Subcutaneous adipose tissue (tissue), 4 donors: ENCODE measurements around the gene ELMOD2. TPM values are rescaled to one million over a fixed set of nuclear protein-coding genes. Genes with fewer than 3 reads are reported as not detected.

Experiments used
- total RNA-seq, 4 donors: library from RNA; depleted of rRNA; stranded (reverse); fragments of >200 nt; gene quantifications; one replicate each; pipeline ENCODE4 v1.1.0, GENCODE V29; 2016
- TF ChIP-seq, protein P1 (sequence below): fragments of 450-650 bp; IDR thresholded peaks from one replicate; pipeline ENCODE4 v1.5.1; 2016; ENCODE audit warnings: low read depth, mild to moderate bottlenecking, control low read depth, antibody characterized with exemption, moderate library complexity

ELMOD2 gene
- total RNA-seq, 4 donors from 2014 or later, result 17.0 to 26.6 (median 22.6) TPM

DNA sequence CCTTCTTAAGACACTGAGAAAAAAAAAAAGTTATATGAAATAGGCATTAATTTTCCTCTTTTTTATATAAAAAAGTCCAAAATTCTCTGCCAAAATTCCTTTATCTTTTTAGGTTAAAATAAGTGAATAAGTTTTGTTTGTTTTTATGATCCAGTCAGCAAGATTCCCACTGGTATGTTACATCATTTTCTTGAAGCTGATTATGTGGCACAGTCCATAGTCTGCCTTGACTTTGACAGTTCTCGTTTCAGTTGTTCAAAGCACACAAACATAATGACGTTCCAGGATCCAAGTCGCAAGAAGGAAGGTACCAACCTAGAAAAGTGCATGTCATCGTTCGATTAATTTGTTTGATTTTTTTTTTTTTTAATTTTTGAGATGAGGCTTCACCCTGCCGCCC is 35.7 kb downstream of the ELMOD2 start:
- TF ChIP-seq, protein P1, sequence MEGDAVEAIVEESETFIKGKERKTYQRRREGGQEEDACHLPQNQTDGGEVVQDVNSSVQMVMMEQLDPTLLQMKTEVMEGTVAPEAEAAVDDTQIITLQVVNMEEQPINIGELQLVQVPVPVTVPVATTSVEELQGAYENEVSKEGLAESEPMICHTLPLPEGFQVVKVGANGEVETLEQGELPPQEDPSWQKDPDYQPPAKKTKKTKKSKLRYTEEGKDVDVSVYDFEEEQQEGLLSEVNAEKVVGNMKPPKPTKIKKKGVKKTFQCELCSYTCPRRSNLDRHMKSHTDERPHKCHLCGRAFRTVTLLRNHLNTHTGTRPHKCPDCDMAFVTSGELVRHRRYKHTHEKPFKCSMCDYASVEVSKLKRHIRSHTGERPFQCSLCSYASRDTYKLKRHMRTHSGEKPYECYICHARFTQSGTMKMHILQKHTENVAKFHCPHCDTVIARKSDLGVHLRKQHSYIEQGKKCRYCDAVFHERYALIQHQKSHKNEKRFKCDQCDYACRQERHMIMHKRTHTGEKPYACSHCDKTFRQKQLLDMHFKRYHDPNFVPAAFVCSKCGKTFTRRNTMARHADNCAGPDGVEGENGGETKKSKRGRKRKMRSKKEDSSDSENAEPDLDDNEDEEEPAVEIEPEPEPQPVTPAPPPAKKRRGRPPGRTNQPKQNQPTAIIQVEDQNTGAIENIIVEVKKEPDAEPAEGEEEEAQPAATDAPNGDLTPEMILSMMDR, result no peak

DNA sequence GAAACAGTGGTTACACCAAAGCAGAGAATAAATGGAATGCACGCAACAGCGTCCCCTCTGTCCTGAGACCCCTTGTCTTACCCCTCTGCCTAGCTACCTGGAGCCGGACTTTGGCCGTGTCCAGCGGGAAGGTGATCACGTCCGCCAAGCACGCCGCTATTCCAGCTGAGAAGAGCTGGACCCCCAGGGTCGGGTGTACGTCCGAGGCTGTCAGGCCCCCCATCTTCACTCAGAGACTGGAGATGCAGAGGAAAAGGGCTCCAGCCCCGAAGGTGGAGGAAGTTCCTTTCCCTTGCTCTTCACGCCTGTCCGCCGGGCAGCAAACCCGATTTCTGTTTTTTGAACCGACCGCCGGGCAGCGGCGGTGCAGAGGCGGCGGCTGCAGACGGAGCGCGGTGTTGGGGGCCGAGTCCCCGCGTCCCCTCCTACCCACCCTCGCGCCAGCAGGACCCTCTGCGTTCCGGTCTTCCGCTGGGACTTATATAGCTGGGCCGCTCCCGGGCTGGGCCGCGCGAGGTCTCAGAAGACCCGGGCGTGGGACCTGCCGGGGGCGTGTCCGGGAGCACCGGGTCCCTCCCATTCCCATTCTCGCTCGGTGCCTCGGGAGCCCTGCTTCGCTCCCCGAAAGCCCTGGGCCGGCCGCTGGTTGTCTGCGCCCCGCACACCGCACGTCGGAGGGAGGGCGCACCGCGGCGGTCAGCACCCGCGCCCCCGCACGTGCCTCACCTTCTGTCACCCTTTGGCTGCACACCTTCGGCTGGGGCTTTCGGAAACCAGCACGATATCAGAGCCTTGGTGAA is 44.7 kb downstream of the ELMOD2 start, which contains the start of gene UCP1:
Gene UCP1 (minus strand): TSS at position 455 of the 800 bp plus-strand sequence. CDS start 232 bp downstream, at position 223.
- TF ChIP-seq, protein P1, result no peak

DNA sequence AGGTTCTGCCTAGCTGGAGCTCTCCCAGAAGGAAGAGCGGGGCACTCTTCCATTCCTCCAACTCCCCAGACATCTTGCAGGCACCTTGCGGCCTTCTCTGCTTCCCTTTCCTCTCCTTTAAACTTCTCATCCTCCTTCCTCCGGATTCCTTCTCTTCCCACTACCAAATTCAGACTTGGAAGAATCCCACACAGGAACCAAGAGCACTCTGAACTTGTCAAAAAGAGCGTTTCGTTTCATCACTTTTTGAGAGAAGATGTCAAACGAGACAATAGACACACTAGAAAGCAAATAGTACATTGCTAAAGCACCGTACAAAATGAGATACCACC is 45.3 kb downstream of the ELMOD2 start:
- TF ChIP-seq, protein P1, result no peak

DNA sequence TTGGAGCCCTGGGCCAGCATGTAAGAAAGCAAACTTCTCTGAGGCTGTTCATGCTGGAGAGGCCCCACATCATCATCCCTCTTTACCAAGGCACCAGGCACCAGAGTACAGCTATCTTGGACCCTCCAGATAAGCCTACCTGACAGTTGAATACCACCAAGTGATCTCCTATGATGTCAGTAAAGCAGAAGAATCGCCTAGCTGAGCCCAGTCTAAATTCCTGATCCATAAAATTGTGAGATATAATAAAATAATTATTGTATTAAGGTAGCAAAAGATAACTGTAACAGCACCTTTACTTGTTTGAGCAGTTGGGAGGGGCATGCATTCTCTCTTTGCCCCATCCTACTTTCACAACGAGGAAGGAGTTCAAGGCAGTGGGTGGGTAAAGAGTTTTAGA is 47.7 kb downstream of the ELMOD2 start:
- TF ChIP-seq, protein P1, result no peak

DNA sequence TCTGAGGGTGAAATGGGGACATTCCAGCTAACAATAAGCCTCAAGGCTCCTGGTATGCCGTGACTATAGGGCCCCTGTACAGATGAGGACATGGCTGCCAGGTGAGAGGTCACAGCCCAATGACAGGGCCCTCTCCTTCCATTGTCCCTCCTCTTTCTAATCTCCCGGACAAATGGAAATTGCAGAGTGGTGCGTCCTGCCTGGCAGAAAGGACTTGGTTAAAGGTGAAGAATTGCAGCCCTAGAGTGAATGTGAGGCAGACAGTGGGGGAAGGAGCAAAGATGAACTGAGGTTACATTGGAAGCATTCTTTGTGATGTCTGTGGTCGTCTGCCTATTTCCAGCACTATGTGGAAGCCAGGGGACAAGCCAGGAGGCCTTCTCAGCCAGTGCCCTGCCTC is 51.5 kb downstream of the ELMOD2 start:
- TF ChIP-seq, protein P1, result no peak

DNA sequence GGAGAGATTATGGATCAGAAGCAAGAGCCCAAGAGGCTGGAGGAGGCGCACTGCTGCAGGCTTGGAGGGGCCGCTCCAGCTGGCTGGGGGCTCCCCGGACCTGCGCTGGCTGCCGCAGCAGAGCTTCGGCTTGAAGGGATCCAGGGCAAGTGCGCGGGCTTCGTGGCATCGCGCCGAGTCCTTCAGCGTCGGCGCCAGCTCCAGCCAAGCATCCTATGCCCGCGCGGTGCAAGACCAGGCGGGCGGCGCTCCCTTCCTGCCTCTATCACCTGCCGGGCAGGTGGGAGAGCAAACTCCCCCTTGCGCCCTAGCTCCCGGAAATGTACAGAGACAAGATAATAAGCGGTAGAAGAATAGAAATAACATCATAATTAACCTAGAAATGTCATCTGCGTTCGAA is 55.3 kb downstream of the ELMOD2 start:
- TF ChIP-seq, protein P1, result no peak

DNA sequence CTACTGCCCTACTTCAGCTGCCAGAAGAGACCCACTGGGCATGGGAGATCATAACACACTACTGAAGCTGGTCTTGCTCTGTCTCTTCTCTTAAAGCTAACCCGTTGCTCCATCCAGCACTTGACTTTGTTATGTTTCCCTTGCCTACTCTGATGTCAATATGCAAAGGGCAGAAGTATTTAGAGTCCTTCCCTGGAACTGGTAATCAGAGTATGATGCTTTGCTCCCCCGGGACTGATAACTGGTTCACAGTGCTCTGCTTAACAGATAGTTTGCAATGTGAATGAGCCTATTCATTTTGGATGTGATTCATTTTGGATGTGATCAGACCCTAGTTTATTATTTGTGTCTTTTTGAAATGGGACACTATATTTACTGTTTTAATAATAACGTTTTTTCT is 57.1 kb downstream of the ELMOD2 start:
- TF ChIP-seq, protein P1, result no peak
